Ammon's horn (tissue), 1 donor: Measurements from ENCODE around the gene BDKRB1.

Experiments
- DNase-seq: peaks from one replicate; pipeline ENCODE4 v3.0.0-alpha.2; 2016; ENCODE audit warnings: low spot score

BDKRB1 gene

DNA sequence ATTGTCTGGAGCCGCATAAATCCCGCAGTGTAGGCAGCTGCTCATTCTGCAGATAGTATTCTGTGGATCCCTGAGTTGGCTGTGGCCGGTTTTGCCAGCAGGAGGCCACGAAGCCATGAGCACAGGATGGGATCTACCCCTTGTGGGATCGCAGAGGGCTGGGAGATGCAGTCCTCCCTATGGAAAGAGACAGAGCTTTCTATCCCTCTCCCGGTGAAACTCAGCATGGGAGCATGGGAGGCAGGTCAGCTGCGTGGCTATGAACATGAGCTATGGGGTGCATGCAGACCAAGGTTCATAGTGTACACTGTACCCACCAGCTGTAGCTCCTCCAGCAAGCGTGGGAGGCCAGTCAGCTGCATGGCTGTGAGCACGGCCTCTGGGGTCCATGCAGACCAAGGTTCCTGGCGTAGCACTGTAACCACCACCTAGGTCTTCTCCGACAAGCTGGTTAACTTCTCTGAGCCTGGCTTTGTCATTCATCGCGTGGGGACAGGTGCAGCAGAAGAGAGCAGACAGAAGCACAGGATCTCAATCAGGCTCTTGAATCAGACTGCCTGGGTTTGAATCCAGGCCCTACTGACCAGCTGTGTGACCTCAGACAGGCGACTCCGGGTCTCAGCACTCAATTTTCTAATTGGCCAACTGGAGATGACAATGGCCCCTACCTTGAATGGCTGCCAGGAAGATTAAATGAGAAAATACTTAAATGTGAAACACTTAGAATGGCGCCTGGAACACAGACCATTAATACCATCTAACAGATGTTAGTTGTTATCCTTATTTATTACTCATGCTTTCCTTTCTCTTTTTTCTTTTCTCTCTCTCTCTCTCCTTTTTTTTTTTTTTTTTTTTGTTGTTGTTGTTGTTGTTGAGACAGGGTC, 6.0 kb downstream of the BDKRB1 start:
- DNase-seq, result no peak

GRCh38 chr14:96263347-96264199, 7.6 kb downstream of the BDKRB1 start:
- no peak for DNase-seq

DNA sequence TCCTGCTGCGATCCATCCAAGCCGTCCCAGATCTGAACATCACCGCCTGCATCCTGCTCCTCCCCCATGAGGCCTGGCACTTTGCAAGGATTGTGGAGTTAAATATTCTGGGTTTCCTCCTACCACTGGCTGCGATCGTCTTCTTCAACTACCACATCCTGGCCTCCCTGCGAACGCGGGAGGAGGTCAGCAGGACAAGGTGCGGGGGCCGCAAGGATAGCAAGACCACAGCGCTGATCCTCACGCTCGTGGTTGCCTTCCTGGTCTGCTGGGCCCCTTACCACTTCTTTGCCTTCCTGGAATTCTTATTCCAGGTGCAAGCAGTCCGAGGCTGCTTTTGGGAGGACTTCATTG, 8.2 kb downstream of the BDKRB1 start:
- no peak for DNase-seq

GRCh38 chr14:96264853-96265252, 8.8 kb downstream of the BDKRB1 start:
- DNase-seq, result no peak

DNA sequence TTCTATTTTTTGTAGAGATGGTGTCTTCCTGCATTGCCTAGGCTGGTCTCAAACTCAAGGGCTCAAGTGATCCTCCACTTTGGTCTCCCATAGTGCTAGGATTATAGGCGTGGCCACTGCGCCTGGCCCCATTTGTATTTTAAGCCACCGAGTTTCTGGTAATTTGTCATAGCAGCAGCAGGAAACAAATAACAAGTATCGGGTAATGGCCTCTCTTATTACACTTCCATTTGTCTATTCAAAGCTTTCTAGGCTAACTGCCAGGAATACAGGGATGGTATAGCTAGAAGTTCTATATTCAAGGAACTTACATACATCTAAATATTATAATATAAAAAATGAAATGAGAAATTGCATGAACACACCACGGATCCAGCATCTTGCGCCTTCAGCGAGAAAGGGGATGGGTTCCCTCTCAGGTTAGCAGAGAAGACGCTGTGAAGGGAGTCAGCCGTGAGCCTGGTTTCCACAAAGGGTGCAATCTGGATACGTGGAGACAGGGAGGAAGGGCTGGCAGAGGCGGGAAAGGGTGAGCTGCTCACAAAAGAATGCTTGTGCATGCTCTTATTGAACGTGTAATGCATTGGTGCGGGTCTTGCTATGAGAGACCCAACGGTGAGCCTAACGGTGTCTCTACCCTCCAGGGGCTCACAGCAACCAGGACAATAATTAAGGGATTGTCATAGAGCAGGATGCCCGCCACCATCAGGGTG, 9.5 kb downstream of the BDKRB1 start:
- DNase-seq, result no peak

DNA sequence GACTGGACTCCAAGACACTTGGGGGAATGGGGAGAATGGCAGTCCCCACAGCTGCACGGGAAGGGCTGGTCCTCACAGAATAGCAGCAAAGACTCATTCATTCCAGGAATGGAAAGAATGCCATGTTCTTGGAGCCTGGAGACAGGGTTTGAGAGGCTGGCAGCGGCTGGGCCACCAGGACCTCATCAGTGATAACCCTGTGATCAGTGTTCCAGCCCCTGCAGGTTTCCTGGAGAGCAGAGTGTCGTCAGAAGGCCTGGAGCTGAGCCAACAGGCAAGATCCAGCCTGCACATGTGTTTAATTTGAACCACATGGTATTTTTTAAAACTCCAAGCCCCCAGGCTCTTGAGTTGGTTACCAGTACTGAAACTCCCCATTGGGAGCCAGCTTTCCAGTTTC, 11.3 kb downstream of the BDKRB1 start:
- no peak for DNase-seq

DNA sequence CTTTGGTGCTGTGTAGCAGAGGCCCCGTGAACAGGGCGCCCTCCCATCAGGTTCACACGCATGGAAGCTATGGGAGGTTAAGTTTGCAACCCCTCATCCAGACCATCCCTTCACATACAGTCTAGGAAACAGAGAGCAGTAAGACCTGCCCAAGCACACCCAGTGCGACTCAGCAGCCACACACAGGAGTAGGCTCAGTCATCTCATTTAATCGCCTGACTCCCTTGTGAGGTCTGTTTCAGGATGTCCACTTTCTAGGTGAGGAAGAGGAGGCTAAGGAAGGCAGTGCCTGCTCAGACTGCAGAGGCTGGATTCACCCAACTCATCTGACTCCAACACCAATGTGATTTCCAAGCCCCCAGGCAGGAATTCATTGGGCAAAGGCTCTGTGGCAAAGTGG, 11.9 kb downstream of the BDKRB1 start:
- no peak for DNase-seq

DNA sequence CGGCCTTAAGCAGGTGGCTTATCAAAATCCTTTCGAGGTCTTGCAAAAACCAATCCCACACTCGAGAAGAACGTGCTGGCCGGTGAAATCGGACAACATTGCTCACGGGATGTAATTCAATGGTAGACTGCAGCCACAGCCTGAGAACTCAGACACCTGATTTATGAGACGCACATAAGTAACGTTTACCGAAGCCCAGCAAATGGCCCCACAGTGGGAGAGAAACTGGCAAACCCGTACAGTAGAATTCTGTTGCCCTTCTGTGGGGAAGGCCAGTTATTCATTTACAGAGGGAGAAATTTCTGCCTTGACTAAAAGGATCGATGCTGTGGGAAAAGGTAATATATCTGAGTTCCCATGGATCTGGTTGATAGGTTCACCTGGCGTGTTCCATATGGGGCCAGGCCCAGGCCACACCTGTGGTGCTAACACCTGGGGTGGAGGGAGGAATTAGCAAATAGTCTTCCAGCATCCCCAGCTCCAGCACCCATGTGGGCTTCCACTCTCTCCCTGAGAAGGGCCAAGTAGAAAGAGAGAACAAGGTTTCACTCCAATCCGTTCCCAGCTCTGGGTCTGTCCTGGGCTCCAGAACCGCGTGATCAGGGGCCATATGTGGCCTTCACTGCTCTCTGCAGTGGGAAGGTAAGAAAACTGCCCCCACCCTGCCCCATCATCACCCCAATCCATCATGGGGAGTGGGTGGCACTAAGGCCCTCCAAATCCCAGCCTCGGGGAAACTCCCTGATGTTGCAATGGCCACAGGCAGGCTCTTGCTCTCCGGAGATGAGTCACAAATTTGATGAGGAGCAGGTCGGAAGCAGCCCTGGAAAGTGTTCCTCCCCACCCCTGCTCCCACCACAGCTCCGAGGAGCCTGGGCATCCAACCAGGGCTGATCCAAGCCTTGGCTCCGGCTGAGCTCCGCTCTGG, 12.7 kb downstream of the BDKRB1 start:
- DNase-seq, result no peak

- DNase-seq, result no peak
Observed at GRCh38 chr14:96269359-96269710, 13.3 kb downstream of the BDKRB1 start.

DNA sequence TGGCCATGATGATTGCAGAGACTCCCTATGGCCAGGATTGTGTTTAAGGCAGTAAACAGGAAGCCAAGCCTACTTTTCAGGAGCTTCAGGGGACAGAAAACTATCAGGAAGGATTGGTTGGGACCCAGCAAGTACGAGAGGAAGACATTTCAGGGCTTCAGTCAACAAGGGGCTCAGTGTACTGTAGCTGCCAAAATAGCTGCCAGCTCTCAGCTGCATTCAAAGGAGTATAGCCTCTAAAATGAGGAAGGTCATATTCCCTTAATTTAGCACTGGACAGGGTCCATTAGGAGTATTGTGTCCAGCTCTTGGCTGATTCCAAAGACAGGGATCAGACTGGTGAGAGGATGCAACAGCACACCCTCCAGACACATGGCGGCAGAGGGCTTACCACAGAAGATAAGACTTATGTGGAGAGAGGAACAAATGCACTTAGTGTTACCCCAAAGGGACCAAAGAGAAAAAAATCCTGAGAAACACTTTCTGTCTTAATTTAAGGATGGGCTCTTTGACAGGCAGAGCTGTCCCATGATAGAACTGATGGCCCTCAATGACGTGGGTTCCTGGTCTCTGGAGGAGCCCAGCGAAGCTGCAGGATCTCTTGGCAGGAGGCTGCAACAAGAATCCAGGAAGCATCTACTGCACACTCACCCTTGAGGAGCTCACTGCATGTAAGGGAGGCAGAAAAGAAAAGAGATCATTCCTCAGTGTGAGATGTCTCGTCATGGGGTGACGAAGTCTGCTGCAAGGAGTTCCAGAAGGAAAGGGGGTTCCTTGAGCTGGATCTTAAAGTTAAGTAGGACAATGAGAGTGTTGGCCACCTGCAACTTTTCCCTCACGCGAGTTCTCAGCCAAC, 14.8 kb downstream of the BDKRB1 start:
- DNase-seq, result no peak

DNA sequence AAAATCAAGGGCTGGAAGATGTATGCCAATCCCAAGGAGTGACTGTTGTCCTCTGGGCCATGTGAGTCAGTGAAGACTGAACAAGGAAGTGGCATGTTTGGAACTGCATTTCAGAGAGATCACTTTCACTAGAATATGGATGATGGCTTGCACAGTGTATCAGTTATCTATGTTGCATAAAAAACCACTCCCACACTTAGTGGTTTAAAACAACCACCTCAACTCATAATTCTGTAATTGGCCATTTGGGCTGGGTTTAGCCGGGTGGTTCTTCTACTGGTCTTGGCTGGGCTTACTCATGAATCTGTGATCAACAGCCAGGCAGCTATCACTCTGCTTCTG, 15.4 kb downstream of the BDKRB1 start:
- no peak for DNase-seq

GRCh38 chr14:96272777-96273473, 16.9 kb downstream of the BDKRB1 start:
- DNase-seq, result no peak

GRCh38 chr14:96273629-96274028, 17.6 kb downstream of the BDKRB1 start:
- DNase-seq, result no peak

DNA sequence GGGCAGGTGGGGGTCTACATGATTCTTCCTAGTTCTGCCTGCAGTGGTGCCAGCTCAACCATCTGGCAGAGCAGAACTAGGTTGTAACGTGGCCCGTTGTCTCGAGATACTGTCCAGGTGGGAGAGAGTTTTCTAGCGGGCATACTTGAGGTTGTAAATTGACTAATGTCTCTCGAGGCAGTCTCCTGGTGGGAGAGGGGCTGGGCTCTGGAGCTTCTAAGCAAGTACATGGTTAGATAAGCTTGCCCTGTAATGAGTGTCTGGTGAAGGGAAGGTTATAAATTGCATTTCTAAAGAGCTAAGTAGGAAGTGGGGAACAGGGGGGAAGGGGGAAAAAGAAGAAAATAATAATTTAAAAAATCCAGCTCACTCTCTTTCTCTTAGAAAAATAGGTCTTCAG, 18.1 kb downstream of the BDKRB1 start:
- DNase-seq, result no peak

DNA sequence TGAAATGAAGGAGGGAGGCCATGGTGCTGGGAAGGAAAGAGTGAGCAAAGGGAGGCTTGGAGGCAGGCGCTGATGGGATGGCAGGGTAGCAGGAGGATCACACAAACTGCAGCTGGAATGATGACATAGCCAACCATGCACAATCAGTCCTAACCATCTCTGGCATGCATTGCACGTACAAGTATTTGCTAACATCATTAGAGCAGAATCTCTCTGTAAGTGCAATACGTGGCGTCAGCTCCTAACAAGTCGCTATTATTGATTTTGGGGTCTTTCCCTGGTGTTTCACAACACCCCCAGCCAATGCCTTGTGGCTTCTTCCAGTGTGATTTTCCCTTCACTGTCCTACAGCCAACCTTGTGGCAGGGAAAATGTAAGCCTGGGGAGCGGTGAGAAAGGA, 18.5 kb downstream of the BDKRB1 start:
- peak; percentile 83 for DNase-seq

DNA sequence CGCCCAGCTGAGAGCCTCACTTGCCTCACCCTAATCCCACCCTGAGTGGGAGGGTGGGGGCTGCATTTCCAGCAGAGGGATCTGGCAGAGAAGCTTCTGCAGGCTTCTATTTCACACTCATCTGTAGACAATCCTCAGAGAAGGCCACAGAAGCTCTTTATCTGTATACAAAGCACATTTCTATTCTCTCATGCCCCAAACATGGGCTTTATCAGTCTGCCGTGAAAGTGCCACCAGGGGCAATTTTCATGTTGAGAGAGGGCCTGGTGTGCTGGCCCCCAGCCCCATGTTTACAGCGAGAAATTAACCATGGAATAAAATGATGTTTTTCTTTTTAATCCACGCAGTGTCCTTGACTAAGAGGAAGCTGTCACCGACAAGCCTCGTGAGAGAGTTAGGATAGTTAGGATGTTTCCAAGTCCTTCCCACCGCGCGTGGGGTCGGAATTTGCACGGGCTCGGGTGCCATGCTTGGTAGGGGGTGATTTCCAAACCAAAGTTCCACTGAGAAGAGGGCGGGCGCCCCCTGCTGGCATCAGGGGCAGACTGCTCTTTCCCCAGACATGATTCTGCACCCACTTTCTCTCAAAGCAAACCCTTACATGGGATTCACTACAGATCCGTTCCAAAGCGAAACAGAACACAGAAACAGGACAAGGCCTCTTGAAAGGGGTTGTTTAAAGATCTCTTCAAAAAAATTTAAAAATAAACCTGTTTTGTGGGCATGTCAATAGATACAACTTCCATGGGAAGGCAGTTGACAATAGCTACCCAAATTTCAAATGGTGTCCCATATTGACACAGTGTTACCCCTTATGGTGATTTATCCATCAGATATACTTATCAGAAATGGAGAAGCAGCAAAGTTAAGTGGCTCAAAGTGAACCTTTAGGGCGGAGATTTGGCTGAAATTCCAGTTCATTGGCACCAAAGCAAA, 19.4 kb downstream of the BDKRB1 start:
- DNase-seq, result peak; percentile 85

- DNase-seq, result no peak
Observed at GRCh38 chr14:96277890-96278289, 21.9 kb downstream of the BDKRB1 start.

DNA sequence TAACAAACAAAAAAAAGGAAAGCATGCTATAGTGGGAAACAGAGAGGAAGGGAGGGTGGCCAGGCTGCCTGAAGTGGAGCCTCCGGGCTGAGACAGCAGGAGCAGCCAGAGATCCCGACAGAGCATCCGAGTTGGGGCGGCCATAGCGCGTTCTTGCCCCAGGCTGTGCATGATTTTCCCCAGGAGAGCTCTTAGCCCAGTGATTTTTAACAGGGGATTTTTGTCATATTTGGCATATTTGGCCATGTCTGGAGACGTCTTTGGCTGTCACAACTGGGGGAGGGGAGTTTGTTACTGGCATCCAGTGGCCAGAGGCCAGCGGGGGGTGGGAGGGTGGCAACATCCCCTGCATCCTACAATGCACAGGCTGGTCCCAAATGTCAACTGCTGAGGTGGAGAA, 23.6 kb downstream of the BDKRB1 start:
- no peak for DNase-seq

DNA sequence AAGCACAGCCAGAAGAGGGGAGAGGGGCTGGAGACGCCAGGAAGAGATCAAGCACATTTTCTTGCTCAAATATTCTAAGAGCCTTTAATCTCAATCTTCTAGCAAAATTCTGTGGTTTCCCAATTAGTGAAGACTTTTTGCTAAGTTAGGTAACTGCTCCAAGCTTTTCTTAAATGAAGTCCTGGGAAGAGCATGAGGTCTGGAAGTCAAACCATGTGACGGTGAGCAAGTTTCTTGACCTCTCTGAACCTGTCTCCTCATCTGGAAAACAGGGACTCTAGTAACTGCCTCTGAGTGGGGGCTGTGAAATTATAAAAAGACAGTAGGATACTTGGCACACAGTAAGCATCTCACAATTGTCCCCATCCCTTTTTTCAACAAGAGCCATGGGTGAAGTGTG, 24.1 kb downstream of the BDKRB1 start:
- no peak for DNase-seq
